Smooth muscle cell of the pulmonary artery (primary cell): ENCODE data around the gene HTR3C. TPM values are rescaled to one million over a fixed set of nuclear protein-coding genes. Genes with fewer than 3 reads are reported as not detected.

Experiments
- total RNA-seq: library from RNA; depleted of rRNA; stranded (reverse); fragments of >200 nt; gene quantifications from 2 replicates; pipeline ENCODE4 v1.2.3, GENCODE V29; 2014

Gene HTR3C
- total RNA-seq: not detected in 2 replicates

GRCh38 chr3:184052767-184053166, at the start of gene HTR3C:
HTR3C (plus strand) TSS chr3:184053047; CDS start chr3:184053081, 34 bp downstream.

GRCh38 chr3:184017672-184018423, 35.0 kb upstream of the HTR3C start, which contains the start of gene ABCC5:
ABCC5 (minus strand) TSS chr3:184017884; CDS start chr3:184014392, 3,492 bp downstream.

GRCh38 chr3:184031187-184031792, 21.6 kb upstream of the HTR3C start, which contains the start of gene HTR3D:
HTR3D (plus strand) TSS chr3:184031742; CDS start chr3:184031742, 0 bp downstream.

GRCh38 chr3:184096811-184097383, 44.0 kb downstream of the HTR3C start, which contains the start of gene HTR3E:
HTR3E (plus strand) TSS chr3:184097064; CDS start chr3:184097530, 466 bp downstream.

Other genes starting within 250 kb of the HTR3C start
- gene MAP6D1, start 227.5 kb upstream of the HTR3C start, total RNA-seq: 2.3 and 3.1 TPM in 2 replicates
- gene PARL, start 168.2 kb upstream of the HTR3C start, total RNA-seq: 24.8 and 28.7 TPM in 2 replicates
- gene ABCC5, start 35.2 kb upstream of the HTR3C start, total RNA-seq: 18.9 and 22.9 TPM in 2 replicates
- gene HTR3D, start 21.3 kb upstream of the HTR3C start, total RNA-seq: not detected in 2 replicates
- not detected in 2 replicates for gene HTR3E, start 44.0 kb downstream of the HTR3C start, total RNA-seq
- 27.0 and 27.2 TPM in 2 replicates for gene EIF2B5, start 82.3 kb downstream of the HTR3C start, total RNA-seq
- gene DVL3, start 102.3 kb downstream of the HTR3C start, total RNA-seq: 45.7 and 57.3 TPM in 2 replicates
- gene AP2M1, start 121.8 kb downstream of the HTR3C start, total RNA-seq: 363 and 399 TPM in 2 replicates
- 64.6 and 69.0 TPM in 2 replicates for gene ABCF3, start 133.2 kb downstream of the HTR3C start, total RNA-seq
- 0.03 and 0.52 TPM in 2 replicates for gene VWA5B2, start 176.5 kb downstream of the HTR3C start, total RNA-seq
- gene ALG3, start 195.9 kb downstream of the HTR3C start, total RNA-seq: 43.6 and 51.5 TPM in 2 replicates
- 2.2 and 2.9 TPM in 2 replicates for gene EEF1AKMT4, start 196.6 kb downstream of the HTR3C start, total RNA-seq
- gene CAMK2N2, start 208.5 kb downstream of the HTR3C start, total RNA-seq: 0.13 TPM in 2 replicates
- 0.17 TPM in 1 of 2 replicates, not detected in the other for gene ECE2, start 223.0 kb downstream of the HTR3C start, total RNA-seq
- gene PSMD2, start 246.2 kb downstream of the HTR3C start, total RNA-seq: 314 and 468 TPM in 2 replicates